ENCODE measurements around the gene LCN1.
"Not testable (repeated sequence)": the region's sequence is repeated elsewhere in the genome, so short reads cannot be mapped to it uniquely, and the experiment has no call there.

The LCN1 gene

GRCh38 chr9:135536216-135536615 lies 15.0 kb downstream of the LCN1 start:
- Mint-ChIP-seq H3K4me1 (no peaks in the 10 kb centered on the region), H3K4me3 (no peak overlapping the region), H3K36me3 (ENCODE audit: low read depth) (no peaks in the 10 kb centered on the region), H3K9me3 (no peaks in the 10 kb centered on the region), H3K27ac (no peak overlapping the region), H3K27me3 (ENCODE audit: low read depth) (peaks cover 54% of the 10 kb centered on the region)
- no peak for TF ChIP-seq CTCF (IDR thresholded peaks at IDR 0.05; ENCODE audit: unreplicated experiment in 3 of 3)

- H3K4me3 Mint-ChIP-seq; H3K9me3 Mint-ChIP-seq; H3K36me3 Mint-ChIP-seq (ENCODE audit: low read depth); H3K4me1 Mint-ChIP-seq; H3K27ac Mint-ChIP-seq: not testable (repeated sequence)
- H3K27me3 Mint-ChIP-seq (ENCODE audit: low read depth), result peaks cover 25% of the 10 kb centered on the region
Measured at GRCh38 chr9:135543262-135543894, 22.1 kb downstream of the LCN1 start.

GRCh38 chr9:135544981-135545635 lies 23.9 kb downstream of the LCN1 start:
- Mint-ChIP-seq H3K4me3 (no peak overlapping the region), H3K9me3 (no peaks in the 10 kb centered on the region), H3K27ac (no peak overlapping the region), H3K27me3 (ENCODE audit: low read depth) (peaks cover 16% of the 10 kb centered on the region), H3K4me1 (no peaks in the 10 kb centered on the region), H3K36me3 (ENCODE audit: low read depth) (no peaks in the 10 kb centered on the region)
- no peak for TF ChIP-seq CTCF (IDR thresholded peaks at IDR 0.05; ENCODE audit: unreplicated experiment in 3 of 3)

GRCh38 chr9:135545646-135546176 lies 24.5 kb downstream of the LCN1 start, which contains the start of gene OBP2A:
Gene OBP2A, plus strand, starts transcription at chr9:135546126. Its CDS starts 55 bp downstream, at chr9:135546181.
- not testable (repeated sequence) for H3K36me3 Mint-ChIP-seq (ENCODE audit: low read depth); H3K9me3 Mint-ChIP-seq; H3K27ac Mint-ChIP-seq; H3K4me3 Mint-ChIP-seq; H3K4me1 Mint-ChIP-seq
- peaks cover 11% of the 10 kb centered on the region for H3K27me3 Mint-ChIP-seq (ENCODE audit: low read depth)

- not testable (repeated sequence) for H3K4me1 Mint-ChIP-seq; H3K9me3 Mint-ChIP-seq; H3K4me3 Mint-ChIP-seq; H3K27ac Mint-ChIP-seq; H3K36me3 Mint-ChIP-seq (ENCODE audit: low read depth)
- peaks cover 11% of the 10 kb centered on the region for H3K27me3 Mint-ChIP-seq (ENCODE audit: low read depth)
Measured at GRCh38 chr9:135546792-135547617, 25.8 kb downstream of the LCN1 start.

- no peak for TF ChIP-seq CTCF (IDR thresholded peaks at IDR 0.05; ENCODE audit: unreplicated experiment in 3 of 3)
- Mint-ChIP-seq H3K36me3 (ENCODE audit: low read depth) (no peaks in the 10 kb centered on the region), H3K27me3 (ENCODE audit: low read depth) (peaks cover 11% of the 10 kb centered on the region), H3K27ac (no peak overlapping the region), H3K4me1 (no peaks in the 10 kb centered on the region), H3K4me3 (no peak overlapping the region), H3K9me3 (no peaks in the 10 kb centered on the region)
Measured at GRCh38 chr9:135547756-135548736, 26.8 kb downstream of the LCN1 start.

- not testable (repeated sequence) for H3K27me3 Mint-ChIP-seq (ENCODE audit: low read depth); H3K36me3 Mint-ChIP-seq (ENCODE audit: low read depth); H3K27ac Mint-ChIP-seq; H3K4me1 Mint-ChIP-seq; H3K9me3 Mint-ChIP-seq; H3K4me3 Mint-ChIP-seq
Measured at GRCh38 chr9:135549478-135550343, 28.5 kb downstream of the LCN1 start.
